Right hindlimb (tissue), 1 donor: ENCODE data around the gene FAM20B.
A peak's percentile ranks its signal among the peaks of the same experiment; 100 is the strongest.

Experiments used
- DNase-seq: peaks from one replicate; pipeline ENCODE4 v3.0.0-alpha.2; 2018

The FAM20B gene

DNA sequence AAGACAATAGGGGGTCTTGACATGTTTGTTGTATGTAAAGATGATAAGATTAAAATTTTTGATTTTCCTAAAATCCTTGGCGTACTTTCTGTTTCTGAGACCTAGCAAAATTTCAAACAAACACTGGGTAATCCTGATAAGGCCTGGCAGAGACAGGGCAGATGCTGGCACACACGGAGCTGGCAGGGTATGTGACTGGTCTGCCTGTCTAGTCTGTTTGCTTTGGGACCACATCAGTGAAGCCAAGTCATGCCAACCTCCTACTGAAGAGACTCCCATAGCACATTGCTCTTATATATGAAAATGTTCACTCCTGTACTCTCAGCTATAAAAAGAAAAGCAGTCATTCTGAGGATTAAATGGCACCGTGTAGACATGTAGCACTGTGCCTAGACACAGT, 70.2 kb downstream of the FAM20B start:
- no peak for DNase-seq

- DNase-seq = no peak
These were observed 74.2 kb downstream of the FAM20B start for GRCh38 chr1:179099891-179100290.

DNA sequence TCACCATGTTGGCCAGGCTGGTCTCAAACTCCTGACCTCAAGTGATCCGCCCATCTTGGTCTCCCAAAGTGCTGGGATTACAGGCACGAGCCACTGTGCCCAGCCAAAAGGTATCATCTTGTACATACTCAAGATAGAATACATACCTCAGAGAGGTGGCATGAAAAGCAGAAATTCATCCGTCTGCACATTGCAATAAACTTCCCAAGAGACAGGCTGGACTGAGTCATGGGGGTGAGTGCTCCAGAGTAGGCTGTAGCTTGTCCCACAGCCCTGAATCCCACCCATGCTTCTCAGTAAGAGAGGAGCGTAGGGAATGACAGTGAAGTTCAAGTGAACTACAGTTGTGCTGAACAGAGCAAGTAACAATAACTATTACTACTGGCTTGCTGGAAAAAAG, 75.9 kb downstream of the FAM20B start:
- DNase-seq = no peak

DNA sequence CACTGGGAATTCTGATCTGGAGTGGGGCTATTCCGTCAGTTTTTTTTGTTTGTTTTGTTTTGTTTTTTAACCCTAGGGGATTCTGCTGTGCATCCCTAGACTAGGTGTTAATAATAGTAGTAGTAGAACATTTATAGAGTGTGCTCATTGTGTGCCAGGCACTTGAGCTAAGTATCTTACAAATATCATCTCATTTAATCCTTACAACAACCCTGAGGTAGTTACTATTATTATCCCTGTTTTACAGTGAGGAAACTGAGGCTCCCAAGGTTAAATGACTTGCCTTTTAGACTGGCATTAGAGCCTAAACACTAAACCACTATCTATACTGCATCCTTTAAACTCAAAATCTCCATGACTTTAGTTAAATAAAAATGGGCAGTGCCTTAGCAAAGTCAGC, 78.3 kb downstream of the FAM20B start:
- no peak for DNase-seq

DNA sequence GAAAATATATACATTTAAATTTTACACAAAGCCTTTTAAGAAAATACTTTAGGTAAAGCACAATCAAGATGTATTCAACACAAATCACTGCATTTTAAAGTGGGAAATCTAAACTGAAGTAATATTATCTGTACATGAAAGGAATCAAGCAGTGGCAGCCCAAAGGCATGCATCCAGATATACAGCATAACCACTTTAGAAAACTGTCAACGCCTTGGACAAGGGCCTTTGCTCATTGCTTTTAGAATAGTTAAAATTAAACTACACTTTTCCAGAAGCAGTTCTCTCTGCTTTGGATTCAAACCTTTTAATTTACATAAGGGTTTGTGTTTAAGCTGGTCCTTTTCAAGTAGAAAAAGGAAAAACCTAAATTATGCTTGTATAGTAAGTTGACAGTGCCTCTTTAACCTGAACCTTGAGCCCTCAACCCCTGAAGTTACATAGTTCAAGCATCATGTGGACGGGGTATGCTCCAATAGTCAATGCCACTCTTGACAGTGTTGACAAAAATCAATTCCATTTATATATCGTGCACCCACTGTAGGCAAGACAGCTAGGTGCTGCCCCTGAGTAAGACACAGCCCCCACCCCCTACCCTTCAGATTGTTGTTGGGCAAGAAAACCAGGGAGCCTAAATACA, 79.0 kb downstream of the FAM20B start:
- DNase-seq = no peak

GRCh38 chr1:179105393-179105792, 79.7 kb downstream of the FAM20B start:
- DNase-seq = no peak

DNA sequence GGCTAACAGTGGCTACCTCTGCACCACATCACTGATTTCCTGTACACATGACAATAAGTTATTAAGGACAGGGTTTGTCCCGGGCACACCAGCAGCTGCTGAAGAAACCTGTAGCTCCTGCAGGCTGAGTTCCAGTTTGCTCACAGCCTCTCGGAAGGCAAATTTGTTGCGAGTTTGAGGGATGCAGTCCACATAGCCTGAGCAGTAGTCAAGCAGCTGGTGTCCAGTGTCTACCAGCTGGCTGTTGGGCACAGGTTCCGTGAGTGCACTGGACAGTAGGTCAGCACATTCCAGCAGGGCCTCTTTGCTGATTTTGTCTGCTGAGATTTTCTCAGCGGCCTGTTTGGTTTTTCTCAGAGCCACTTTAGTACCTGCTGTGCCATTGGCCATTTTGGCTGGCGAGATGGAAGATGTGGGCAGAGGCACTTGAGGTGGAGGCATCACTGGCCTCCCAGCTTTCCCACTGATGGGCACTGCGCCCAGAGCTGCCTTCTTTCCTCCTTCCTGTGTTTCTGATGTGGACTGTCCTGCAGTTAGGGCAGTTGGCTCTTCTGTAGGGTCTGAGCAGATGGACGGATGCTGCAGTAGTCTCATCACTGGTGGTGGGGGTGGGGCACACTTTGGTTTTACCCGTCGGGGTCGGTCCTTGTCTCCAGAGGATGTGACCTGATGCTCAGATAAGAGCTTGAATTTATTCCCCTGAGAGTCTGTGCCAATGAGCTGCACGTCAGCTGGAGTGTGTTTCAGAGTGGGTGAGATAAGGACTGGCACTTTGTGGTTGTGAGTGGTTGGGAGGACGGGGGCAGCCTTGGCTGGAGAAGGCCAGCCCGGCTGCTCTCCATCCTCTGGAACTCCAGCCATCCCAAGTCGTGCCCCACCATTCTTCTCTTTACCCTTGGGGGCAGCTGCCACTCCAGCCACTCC, 82.3 kb downstream of the FAM20B start:
- DNase-seq = no peak

DNA sequence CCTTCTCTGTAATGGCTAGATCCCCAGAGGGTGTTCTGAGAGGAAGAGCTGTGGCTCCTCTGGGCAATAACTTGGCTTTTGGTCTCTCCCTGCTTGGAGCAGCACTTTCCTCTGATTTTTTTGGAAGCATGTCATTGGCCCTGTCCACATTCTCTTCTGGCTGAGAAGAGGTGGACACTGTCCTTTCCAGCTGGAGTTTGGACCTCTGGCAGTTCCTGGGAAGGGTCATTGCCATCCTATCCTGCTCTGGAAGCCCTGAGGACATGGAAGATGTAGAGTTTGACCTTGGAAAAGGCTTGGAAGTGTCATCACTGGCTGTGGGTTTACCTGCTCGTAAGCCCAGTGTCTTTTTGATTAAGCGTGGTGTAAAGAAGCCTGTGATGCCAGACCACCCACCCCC, 83.0 kb downstream of the FAM20B start:
- DNase-seq = no peak

DNA sequence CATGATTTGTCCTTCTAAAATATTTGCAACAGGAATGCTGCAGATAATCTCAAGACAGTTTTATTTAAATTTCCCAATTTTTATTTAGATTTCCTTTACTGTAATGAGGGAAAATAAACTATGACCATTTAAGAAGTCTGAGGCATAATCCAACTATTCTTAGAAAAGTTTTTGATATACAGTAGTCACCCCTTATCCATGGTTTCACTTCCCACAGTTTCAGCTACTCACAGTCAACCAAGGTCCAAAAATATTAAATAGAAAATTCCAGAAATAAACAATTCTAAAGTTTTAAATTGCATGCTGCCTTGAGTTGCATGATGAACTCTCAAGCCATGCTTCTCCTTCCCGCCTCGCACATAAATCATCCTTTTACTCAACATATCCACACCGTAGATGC, 89.5 kb downstream of the FAM20B start:
- no peak for DNase-seq

DNA sequence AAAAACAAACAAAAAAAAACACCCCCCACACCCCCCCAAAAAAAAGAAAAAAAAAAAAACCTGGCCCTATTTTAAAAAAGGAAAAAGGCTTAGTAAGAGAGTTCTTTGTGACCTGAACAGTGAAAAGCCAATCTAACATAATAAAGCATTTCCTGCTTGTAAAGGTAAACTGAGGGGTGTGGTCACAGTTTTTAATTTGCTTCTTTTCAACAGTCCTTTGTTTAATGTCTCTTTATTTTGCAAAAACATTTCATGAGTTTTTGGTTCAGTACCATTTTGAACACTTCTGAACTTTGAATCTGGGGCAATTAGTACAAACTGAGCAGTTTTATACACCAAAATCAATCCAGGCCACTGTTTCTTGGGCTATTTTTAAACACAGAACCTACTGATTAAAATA, 93.8 kb downstream of the FAM20B start:
- DNase-seq = no peak

- no peak for DNase-seq
These were observed 95.0 kb downstream of the FAM20B start for GRCh38 chr1:179120736-179121135.

DNA sequence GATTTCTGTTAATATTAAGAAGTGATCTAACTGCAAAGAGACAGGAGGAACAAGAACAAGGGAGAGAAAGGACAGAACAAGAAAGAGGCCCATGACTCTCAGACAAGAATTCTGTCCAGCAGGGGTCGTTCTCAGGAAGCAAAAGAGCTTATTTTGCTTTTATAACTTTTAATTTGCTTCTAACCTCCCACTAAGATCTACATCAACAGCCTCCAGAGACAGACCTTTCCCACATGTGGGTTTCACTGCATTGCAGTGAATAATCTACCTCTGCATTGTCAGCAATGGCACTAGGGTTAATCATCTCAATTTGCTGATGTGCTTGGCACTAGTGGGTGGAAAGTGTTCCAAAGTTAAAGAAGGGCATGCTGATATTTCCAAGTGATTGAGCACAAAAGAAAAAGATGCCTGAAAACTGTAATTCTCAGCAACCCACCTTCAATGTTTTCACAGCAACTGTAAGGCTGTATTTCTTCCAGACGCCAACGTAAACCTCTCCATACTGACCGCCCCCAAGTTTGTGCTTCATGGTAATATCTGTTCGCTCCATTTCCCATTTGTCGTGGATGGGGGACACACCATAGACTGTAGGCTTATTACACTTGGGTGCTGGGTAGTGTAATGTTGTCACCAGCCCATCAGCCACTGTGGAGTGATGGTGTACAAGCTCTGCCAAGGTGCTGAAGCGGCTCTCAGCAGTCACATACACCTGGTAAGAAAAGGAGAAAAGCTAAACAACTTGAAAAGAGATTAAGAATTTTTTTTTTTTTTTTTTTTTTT, 95.7 kb downstream of the FAM20B start:
- peak; percentile 32 for DNase-seq

DNA sequence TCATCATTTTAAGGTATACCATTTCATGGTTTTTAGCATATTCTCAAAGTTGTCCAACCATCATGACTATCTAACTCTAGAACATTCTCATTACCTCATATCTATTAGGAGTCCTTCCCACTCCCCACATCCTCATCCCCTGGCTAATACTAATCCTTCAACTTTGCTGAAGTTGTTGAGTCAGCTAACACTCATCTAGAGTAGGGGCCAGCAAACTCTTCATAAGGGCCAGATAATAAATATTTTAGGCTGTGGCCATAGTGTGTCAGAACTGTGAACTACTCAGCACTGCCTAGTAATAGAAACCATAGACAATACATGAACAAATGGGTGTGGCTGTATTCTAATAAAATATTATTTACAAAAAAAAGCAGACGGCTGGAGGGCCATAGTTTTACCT, 99.2 kb downstream of the FAM20B start:
- DNase-seq = no peak
